GM12891 (cell line): ENCODE data around the gene ADAT3.

ENCODE experiments used
- POLR2A ChIP-seq: IDR thresholded peaks from 2 replicates; pipeline ENCODE4 v1.6.1; 2011; ENCODE audit warnings: low read depth, low read length, control low read depth
- POLR2AphosphoS5 ChIP-seq: IDR thresholded peaks from 2 replicates; pipeline ENCODE4 v1.6.1; 2011; ENCODE audit warnings: low read depth, low read length, control low read depth

DNA sequence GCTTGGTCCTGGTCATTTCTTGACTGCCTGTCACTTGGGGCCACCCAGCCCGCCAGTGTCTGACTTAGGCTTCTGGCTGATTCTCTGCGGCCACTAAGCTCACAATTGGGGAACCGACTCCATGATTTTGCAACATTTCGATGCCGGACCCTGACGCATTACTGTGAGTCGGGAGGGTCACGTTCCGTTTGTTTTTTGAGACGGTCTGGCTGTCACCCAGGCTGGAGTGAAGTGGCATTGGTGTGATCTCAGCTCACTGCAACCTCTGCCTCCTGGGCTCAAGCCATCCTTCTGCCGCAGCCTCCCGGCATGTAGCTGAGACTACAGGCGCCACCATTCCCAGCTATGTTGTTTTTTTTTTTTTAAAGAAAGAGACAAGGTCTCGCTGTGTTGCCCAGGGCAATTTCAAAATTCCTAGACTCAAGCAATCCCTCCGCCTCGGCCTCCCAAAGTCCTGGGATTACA is 3.2 kb upstream of the ADAT3 start:
- TF ChIP-seq POLR2A (no peak), POLR2AphosphoS5 (no peak)
